HG03575 (cell line): Measurements from ENCODE around the gene ZNF763.
A peak's percentile ranks its signal among the peaks of the same experiment; 100 is the strongest.
"Not testable (repeated sequence)": the region's sequence is repeated elsewhere in the genome, so short reads cannot be mapped to it uniquely, and the experiment has no call there.

ENCODE experiments used
- ATAC-seq: cut with Tn5 transposase; IDR thresholded peaks from one replicate; pipeline ENCODE4 v1.9.1; 2021; ENCODE audit not compliant: unreplicated experiment, insufficient number of reproducible peaks, low FRiP score; ENCODE audit errors: extremely low read depth

The ZNF763 gene

DNA sequence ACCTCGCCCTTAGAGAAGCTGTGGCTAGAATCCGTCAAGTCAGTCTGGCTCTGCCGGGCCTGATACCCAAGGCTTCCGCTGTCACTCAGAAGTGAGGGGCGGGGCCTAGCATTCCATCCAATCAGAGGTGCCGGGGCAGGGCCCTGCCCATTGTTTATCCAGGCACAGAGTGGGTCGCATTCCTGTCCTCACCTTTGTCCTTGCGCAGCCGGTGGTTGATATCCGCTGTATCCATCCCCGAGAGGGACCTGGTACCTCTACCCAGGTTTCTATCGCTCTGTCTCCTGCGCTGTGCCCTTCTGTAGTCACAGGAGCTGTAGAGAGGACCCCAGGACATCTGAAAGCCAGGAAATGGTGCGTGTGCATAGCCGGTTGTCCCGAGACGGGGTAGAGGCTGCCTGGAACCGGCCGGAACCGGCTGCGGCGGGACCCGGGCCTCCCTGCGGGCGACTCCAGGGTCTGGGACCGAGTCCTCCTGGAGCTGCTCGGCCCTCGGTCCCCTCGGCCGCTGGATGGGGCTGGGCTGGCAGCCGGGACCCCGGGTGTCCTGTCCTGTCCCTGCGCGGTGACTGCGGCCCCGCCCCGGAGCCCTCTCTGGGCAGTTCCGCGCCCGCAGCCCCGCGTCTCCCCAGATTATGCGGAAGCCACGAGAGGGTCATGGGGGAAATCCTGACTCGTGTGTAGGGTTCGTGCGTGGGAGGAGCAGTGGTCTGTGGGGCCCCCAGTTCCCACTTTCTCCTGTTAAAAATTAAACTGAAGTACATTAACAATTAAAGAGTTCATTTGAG is at the start of gene ZNF763:
Gene ZNF763 (plus strand): TSS at position 183 of the 788 bp plus-strand sequence. CDS start 169 bp downstream, at position 352.
- ATAC-seq, result peak; percentile 52

DNA sequence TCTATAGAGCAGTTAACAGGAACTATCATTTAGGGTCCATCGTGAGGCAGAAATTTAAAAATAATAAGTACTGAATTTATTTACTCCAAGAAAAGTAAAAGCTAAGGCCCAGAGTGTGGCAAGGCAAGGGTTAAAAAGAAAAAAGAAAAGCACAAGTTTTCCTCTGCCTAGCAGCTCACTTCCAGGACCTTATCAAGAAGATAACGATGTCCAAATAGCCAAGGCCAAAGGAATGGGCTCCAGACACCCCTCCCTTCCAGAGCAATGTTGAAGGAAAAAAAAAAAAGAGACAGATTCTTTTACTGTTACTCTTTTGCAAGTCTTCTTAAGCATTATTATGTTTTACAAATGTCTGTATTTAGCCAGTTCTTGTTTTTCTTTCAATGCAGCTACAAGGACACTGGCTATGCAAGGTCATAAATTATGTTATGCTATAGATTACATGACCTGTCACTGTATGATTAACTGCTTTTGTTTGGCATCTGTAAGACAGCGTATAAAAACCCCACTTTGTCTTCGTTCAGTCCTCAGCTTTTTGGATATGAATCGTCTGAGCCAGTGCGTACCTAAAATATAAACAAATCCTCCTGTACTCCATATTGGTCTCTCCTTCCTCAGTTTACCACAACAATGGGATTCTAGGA is 42.9 kb upstream of the ZNF763 start:
- no peak for ATAC-seq

DNA sequence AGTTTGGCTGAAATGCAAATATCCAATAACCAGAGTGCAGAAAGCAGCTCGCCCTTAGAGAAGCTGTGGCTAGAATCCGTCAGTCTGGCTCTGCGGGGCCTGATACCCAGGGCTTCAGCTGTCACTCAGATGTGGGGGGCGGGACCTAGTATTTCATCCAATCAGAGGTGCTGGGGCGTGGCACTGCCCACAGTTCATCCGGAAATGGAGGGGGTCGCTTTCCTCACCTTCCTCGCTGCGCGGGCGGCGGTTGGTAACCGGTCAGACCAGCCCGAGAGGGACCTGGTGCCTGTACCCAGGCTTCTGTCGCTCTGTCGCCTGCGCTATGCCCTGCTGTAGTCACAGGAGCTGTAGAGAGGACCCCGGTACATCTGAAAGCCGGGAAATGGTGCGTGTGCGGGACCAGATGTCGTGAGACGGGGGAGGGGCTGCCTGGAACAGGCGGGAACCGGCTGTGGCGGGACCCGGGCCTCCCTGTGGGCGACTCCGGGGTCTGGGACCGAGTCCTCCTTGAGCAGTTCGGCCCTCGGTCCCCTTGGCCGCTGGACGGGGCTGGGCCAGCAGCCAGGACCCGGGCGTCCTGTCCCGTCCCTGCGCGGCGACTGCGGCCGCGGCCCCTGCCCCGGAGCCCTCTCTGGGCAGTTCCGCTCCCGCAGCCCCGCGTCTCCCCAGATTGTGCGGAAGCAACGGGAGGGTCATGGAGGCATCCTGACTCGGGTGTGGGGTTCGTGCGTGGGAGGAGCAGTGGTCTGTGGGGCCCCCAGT is 39.8 kb upstream of the ZNF763 start, which contains the start of gene ZNF700:
Gene ZNF700 (plus strand): TSS at position 222 of the 765 bp plus-strand sequence. CDS start 104 bp downstream, at position 326.
- peak; percentile 36 for ATAC-seq

DNA sequence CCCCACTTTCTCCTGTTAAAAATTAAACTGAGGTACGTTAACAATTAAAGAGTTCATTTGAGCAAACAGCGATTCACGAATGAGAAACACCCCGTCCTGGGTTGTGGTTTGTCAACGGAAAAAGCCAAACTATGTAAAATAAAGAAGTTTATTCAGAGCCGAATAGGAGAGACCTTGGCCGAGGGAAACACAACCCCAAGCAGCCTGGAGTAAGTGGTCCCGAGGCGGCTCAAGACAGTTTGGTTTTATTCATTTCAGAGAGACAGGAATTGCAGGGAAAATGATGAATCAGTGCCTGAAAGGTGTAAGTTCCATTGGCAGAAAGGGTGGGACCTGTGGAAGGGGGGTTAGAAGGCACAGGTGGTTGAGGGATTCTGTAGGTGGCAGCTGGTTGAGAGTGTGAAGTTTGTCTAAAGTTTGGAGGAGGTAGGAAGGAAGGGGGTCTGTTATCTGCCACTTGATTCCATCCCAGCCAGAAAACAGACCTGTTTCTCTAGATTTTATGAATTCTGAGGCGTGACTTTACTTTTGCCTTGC is 39.1 kb upstream of the ZNF763 start:
- ATAC-seq, result not testable (repeated sequence)

DNA sequence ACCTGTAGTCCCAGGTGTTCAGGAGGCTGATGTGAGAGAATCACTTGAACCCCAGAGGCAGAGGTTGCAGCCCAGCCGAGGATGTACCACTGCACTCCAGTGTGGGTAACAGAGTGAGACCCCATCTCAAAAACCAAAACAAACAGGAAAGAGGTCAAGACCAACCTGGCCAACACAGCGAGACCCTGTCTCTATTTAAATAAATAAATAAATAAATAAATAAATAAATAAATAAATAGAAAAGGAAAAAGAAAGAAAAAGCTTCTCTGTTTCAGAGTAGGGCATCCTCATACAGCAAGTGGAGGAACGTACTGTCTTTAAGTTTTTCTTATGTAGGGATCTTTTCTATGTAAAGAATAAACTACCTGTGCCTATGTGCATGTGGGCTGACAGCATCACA is 37.6 kb upstream of the ZNF763 start:
- ATAC-seq, result no peak

DNA sequence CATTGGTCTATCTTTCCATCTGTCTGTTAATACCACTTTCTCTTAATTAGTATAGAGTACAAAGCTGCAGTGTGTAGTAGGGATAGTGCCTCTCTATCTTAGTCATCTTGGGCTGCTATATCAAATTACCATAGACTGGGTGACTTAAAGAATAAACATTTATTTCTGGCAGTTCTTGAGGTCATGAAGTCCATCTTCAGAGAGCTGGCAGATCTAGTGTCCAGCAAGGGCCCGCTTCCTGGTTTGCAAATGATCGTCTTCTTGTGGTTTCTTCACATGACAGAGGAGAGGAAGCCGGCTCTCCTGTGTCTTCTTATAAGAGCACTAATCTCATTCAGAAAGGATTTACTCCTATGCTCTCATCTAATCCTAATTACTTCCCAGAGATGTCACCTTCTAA is 33.8 kb upstream of the ZNF763 start:
- no peak for ATAC-seq

DNA sequence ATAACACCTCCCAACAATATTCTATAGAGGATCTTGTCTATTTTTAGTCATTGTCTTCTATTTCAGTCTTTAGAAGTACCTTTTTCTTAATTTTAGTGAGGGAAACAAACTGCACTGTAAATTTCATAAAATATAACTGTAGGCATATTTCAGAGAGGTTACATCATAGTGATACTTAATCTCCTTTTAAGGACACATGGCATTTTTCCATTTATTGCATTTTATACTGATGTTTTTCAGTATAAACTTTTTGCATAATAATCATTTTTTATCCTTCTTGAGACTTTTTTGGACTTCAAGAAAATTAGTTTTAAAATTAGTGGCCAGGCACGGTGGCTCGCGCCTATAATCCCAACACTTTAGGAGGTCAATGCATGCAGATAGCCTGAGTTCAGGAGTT is 33.3 kb upstream of the ZNF763 start:
- no peak for ATAC-seq

DNA sequence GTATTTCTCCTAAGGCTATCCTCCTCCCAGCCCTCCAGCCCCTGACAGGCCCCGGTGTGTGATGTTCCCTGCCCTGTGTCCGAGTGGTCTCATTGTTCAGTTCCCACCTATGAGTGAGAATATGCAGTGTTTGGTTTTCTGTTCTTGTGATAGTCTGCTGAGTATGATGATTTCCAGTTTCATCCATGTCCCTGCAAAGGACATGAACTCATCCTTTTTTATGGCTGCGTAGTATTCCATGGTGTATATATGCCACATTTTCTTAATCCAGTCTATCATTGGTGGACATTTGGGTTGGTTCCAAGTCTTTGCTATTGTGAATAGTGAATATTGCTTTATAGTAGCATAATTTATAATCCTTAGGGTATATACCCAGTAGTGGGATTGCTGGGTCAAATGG is 29.0 kb upstream of the ZNF763 start:
- ATAC-seq, result not testable (repeated sequence)

DNA sequence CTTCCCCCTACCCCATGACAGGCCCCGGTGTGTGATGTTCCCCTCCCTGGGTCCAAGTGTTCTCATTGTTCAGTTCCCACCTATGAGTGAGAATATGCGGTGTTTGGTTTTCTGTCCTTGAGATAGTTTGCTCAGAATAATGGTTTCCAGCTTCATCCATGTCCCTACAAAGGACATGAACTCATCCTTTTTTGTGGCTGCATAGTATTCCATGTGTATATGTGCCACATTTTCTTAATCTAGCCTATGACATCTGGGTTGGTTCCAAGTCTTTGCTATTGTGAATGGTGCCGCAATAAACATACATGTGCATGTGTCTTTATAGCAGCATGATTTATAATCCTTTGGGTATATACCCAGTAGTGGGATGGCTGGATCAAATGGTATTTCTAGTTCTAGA is 26.5 kb upstream of the ZNF763 start:
- not testable (repeated sequence) for ATAC-seq

DNA sequence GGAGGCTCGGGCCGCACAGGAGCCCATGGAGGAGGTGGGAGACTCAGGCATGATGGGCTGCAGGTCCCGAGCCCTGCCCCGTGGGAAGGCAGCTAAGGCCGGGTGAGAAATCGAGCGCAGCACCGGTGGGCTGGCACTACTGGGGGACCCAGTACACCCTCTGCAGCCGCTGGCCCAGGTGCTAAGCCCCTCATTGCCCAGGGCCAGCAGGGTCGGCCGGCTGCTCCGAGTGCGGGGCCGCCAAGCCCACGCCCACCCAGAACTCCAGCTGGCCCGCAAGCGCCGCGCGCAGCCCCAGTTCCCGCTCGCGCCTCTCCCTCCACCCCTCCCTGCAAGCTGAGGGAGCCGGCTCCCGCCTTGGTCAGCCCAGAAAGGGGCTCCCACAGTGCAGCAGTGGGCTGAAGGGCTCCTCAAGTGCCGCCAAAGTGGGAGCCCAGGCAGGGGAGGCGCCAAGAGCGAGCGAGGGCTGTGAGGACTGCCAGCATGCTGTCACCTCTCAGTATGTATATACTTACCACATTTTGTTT is 23.4 kb upstream of the ZNF763 start:
- not testable (repeated sequence) for ATAC-seq

DNA sequence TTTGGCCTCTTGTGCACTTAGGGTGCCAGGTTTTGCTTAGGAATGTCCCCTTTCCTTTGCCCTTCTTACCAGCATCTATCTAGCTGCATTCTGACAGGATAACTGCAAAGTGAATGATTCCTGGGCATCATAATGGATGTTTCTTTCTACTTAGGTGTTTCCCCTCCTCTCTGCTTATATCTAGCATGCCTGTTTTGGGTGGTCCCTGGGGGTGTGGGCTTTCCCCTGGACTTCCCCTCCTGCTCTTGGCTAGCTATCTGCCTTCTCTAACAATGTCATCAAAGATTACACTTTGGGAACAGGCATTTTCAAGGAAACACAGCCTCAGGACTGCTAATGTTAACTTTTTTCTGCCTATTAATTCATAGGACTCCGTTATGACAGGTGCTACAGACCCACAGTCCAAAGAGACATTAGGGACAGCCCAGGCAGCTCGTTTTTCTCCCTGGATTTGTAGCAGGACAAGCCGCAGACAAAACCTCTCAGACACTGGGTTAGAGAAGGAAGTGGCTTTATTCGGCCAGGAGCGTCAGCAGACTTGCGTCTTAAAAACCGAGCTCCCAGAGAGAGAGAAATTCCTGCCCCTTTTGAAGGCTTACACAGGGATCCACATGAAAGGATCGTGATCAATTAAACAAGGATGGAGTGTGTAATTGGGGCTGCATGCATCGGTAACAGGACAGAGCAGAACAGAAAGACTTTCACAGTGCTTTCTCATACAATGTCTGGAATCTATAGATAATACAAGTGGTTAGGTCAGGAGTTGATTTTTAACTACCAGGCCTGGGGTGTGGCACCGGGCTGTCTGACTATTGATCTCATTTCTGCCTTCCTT is 22.6 kb upstream of the ZNF763 start:
- no peak for ATAC-seq

DNA sequence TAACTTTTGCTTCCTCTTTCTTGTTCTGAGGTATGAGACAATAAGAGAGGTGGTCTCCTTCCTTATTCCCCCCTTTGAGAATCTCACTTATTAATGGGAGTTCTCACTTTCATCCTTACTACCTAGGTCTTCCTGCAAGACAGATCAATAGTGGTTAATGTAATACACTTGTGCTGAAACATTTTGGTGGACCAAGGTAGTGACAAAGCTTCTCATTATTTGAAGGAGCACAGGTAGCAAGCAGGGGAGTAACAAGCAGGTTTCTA is 22.1 kb upstream of the ZNF763 start:
- ATAC-seq, result no peak

DNA sequence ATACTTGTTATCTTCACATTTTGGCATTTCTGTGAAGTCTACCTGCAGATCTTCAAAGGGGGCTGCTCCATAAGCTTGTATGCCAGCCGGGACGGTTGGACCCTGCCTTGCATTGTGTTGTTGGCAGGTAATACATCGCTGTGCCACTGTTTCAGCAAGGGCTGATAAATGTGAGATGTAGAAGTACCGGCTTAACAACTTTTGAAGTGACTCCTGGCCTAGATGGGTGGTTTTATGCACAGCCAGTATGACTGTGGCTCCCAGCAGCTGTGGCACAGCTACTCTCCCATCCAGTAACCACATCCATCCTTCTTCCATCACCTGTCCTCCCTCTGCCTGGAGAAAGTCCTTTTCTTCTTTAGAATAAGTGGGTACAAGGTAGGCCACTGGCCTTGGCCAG is 20.2 kb upstream of the ZNF763 start:
- ATAC-seq, result no peak

DNA sequence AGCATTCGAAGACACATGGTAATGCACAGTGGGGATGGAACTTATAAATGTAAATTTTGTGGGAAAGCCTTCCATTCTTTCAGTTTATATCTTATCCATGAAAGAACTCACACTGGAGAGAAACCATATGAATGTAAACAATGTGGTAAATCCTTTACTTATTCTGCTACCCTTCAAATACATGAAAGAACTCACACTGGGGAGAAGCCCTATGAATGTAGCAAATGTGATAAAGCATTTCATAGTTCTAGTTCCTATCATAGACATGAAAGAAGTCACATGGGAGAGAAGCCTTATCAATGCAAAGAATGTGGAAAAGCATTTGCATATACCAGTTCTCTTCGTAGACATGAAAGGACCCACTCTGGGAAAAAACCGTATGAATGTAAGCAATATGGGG is 16.2 kb upstream of the ZNF763 start:
- no peak for ATAC-seq

DNA sequence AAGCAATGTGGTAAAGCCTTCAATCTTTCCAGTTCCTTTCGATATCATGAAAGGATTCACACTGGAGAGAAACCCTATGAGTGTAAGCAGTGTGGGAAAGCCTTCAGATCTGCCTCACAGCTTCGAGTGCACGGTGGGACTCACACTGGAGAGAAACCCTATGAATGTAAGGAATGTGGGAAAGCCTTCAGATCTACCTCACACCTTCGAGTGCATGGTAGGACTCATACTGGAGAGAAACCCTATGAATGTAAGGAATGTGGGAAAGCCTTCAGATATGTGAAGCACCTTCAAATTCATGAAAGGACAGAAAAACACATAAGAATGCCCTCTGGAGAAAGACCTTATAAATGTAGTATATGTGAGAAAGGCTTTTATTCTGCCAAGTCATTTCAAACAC is 15.6 kb upstream of the ZNF763 start:
- no peak for ATAC-seq

DNA sequence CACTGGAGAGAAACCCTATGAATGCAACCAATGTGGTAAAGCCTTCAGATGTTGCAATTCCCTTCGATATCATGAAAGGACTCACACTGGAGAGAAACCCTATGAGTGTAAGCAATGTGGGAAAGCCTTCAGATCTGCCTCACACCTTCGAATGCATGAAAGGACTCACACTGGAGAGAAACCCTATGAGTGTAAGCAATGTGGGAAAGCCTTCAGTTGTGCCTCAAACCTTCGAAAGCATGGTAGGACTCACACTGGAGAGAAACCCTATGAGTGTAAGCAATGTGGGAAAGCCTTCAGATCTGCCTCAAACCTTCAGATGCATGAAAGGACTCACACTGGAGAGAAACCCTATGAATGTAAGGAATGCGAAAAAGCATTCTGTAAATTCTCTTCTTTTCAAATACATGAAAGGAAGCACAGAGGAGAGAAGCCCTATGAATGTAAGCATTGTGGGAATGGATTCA is 15.2 kb upstream of the ZNF763 start:
- ATAC-seq, result not testable (repeated sequence)

DNA sequence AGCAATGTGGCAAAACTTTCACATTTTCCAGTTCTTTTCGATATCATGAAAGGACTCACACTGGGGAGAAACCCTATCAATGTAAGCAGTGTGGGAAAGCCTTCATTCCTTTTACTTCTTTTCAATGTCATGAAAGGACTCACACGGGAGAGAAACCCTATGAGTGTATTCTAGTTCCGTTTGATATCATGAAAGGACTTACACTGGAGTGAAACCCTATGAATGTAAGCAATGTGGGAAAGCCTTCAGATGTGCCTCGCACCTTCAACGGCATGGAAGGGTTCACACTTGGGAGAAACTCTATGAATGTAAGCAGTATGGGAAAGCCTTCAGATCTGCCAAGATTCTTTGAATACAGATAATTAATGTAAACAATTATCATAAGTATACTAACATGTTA is 14.5 kb upstream of the ZNF763 start:
- no peak for ATAC-seq

DNA sequence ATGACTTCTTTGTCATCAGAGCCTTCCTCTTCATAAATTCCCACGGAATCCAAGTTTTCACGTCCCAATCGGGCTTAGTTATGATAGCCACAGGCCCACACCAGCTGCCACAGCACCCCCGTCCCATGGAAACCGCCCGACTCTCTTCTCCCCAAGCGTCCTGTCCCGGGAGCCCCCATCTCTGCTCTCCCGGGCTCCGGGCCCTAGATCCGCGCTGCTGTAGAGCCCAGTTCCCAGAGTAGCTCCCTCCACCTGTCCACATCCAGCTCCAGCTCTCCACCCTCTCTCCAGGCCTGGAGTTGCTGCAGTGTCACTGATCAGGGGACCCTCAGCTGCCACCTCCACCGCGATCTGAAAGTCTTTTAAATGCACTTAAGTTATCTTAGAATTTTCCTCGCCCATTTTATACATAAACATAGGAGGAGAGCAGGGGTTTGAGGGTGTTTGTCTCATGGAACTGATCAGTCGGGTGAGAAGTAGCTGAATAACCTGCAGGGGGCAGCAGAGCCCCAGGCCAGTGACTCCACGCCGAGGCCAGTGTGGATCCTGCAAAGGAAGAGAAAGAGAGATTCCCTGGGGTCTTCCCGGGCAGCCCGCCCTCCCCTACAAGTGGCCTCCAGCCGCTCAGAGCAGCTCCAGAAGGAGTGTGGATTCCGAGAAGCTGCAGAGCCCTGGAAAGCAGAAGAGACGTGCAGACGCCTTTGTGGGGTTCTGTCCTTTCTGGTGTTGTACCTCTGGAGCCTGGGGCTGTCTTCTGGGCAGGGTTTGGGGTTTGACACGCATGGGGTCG is 1.1 kb upstream of the ZNF763 start:
- no peak for ATAC-seq
